GM21737 (cell line): ENCODE results near the gene DAZAP1.
"Not testable (repeated sequence)": the region's sequence is repeated elsewhere in the genome, so short reads cannot be mapped to it uniquely, and the experiment has no call there.

ENCODE experiments used
- ATAC-seq: cut with Tn5 transposase; IDR thresholded peaks from one replicate; pipeline ENCODE4 v1.9.1; 2021; ENCODE audit warnings: mild to moderate bottlenecking, moderate library complexity; ENCODE audit not compliant: unreplicated experiment

The DAZAP1 gene

GRCh38 chr19:1409204-1410005 lies 2.0 kb downstream of the DAZAP1 start:
- ATAC-seq: no peak

DNA sequence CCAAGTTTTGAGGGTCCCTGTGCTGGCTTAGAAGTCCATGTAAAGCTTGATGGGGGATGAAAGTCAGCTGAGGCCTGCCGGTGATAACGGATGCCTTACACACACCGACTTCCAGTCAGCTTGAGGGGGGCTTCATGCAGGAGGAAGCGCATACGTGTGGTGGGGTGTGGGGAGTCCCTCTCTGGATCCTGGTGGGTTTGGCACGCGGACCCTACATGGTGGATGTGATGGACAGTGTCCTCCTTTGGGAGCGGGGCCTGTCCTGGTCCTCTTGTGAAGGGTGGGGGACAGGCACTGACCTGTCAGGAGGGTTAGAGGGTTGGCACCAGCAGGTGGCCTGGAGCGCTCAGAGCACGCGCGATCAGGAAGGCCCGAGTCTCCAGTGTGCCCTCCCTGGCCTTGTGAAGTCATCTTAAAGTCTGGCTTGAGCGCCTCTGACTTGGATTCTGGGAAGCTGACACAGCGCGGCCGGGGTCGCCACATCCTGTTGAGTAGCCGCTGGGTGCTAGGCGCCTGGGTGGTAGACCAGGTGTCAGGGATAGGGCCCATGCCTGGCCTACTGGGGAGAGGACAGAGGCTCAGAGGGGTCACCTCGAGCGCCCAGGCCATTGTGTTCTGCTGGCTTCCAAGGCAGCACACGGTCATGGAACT lies 2.9 kb downstream of the DAZAP1 start:
- ATAC-seq: no peak

DNA sequence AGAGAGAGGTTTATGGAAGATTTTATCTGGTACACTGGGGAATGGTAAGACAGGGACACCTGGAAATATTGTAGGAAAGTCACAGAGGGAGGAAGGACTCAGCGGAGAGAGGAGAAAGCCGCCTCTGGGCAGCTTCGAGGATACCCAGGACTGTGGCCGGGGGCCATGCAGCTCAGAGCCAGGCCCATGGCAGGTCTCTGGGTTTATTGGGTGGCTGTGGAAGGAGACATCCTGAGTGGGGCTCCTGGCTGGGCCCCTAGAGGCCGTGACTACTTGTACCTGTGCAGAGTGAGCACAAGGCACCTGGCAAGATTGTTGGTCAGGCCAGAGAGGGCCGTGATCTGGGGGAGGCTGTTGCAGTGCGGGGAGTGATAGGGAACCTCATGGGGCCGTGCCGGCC lies 3.4 kb downstream of the DAZAP1 start:
- no peak for ATAC-seq

DNA sequence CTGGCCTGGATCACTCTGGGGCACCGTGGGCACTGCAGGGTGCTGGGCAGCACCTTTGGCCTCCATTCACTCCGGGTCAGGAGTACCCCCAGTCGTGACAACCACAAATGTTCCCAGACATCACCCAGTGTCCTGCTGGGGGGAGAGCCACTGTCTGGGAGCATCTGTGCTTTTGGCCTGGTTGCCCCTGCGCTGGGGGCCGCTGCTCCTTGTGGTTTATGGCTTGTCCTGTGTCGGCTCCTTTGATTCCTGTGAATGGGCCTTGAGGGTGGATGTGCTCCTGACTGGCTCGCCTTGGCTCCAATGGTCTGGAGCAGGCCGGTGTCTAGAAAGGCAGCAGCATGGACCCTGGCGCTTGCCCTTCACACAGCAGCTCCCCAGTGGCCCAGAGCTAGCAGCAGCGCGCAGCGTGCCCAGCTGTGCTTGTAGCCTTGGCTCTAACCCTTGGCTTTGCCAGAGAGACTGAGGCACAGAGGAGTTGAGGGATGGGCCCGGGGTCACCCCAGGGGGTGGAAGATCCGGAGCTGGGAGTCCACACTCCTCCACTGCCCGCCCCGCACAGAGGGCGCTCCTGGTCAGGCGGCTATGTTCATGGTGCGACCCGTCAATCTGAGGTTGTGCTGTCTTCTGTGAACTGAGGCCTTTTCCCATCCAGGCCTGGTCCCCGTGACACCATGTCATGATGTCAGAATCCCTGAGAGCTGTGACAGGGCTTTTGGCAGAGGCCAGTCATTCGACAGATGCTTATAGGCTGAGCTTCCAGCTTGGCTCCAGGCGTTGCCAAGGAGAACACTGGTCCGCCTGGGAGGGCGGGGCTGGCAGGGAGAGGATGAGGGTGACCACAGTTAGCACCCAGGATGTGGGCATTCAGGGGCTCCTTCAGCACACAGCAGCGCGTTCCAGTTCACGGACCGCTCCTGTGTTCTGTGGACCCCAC lies 4.1 kb downstream of the DAZAP1 start:
- ATAC-seq: no peak

DNA sequence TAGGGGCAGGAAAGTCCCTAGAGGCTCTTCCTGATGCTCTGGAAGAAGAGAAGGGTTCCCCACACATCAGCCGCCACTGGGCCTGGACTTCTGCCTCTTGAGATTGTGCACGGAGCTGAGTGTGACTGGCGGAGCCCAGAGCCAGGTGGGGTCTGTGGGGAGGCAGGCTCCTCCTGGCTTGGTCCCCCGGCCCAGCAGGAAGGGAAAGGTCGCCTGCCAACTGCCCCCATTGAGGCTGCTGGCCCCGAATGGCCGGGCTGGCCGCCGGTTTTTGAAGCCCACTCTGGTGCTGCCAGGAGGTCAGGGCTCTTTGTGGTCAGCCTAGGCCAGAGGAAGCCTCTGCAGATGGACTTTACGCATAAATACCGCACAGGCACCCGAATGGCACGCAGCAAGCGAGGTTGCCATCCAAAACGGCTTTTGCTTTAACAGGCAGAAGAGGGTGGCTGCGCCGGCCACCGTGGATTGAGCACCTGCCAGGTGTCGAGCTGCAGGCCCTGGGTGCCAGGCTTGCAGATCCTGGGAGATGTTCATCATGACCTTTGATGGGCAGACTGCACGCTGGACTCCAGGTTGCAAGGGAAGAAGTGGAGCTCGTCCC lies 5.0 kb downstream of the DAZAP1 start:
- no peak for ATAC-seq

DNA sequence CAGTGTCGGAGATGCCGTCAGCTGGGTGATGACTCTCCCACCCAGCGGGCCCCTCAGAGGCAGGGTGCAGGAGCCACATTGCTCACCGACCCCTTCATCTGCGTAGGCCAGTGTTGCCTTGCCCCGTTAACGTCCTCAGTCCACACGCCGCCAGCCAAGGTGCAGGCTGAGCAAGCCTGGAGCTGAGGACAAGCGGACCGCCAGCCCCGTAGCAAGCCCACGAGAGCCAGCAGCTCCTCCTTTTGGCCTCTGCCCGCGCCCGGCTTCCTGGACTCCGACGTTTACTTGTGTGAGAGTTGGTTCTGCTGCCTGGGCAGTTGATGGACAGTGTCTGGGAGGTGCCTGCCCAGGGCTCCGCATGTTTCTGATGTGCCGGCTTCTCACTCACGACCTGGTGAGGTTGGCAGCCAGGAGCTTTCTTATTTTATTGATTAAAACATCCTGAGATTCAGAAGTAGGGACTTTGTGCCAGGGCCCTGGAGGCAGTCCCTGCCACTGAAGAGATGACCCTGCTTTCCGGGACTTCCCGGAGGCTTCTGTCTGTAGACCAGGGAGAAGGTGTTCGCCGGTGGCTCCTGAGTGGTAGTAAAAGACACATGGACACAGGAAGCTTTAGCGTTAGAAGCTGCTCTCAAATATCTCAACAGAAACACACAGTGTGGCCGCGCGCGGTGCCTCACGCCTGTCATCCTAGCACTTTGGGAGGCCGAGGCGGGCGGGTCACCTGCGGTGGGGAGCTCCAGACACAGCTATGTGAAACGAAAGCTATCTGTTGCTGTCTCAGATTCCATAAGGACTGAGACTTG lies 5.8 kb downstream of the DAZAP1 start:
- ATAC-seq: no peak

DNA sequence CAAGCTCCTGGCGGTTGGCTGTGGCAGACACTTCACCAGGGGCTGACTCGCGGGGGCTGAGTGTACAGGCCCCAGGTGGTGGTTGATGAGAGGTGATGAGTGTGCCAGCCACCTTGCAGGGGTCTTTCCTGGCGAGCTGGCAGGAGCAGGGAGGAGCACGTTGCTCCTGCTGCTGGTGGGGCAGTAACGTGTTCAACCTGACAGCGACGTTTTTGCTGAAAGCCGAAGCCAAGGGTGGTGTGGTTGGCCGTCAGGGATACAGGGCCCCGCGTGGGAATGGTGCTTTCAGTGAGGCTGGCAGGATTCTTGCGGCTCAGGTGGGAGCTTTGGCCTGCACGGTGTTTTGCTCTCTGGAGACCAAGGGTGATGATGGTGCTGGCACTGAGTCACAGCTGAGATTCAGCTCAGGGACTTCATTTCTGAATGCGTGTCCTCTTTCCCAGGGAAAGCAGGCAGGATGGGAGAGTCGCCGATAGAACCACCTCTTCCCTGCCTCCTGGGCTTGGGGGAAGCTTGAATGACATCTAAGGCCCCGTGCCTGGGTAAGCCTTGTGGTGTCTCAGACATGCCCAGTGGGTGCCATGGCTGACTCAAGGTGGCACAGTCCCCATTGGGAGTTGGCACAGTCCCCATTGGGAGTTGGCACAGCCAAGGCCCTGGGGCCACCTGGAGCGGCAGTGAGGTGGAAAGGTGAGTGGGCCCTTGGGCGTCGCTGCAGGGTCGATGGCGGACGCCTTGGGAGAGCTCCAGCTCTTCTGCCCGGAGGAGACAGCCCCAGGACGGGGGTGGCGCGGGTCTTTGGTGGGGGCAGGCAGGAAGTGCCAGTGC lies 8.8 kb downstream of the DAZAP1 start:
- ATAC-seq: no peak

DNA sequence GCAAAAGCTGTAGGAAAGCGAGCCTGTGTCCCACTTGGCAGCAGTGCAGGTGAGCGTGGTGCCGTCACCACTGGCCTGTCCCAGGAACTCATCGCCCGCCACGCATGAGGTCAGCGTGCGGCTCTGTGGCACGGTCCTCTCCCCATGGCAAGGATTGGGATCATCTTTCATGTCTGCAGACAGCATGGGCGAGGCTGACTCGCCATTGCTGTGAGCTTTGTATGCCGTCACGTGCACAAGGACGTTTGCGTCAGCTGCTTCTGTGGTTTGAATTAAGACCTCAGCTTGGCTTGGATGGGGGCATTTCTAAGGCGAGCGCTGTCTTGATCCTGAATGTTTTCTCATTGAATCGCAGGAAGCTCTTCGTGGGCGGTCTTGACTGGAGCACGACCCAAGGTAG lies 9.8 kb downstream of the DAZAP1 start:
- ATAC-seq: no peak

GRCh38 chr19:1417681-1418495 lies 10.5 kb downstream of the DAZAP1 start:
- ATAC-seq: no peak

DNA sequence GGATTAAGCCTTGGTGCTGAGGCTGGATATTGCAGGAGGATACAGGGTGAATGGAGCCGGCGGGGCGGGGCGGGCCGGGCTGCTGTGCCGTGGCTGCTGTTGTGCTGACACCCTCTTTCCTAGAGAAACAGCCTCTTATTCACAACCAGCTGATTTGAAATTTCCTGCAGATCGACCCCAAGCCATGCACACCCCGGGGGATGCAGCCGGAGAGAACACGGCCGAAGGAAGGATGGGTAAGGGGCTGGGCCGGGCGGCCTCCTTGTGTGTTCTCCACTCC lies 11.1 kb downstream of the DAZAP1 start:
- no peak for ATAC-seq

DNA sequence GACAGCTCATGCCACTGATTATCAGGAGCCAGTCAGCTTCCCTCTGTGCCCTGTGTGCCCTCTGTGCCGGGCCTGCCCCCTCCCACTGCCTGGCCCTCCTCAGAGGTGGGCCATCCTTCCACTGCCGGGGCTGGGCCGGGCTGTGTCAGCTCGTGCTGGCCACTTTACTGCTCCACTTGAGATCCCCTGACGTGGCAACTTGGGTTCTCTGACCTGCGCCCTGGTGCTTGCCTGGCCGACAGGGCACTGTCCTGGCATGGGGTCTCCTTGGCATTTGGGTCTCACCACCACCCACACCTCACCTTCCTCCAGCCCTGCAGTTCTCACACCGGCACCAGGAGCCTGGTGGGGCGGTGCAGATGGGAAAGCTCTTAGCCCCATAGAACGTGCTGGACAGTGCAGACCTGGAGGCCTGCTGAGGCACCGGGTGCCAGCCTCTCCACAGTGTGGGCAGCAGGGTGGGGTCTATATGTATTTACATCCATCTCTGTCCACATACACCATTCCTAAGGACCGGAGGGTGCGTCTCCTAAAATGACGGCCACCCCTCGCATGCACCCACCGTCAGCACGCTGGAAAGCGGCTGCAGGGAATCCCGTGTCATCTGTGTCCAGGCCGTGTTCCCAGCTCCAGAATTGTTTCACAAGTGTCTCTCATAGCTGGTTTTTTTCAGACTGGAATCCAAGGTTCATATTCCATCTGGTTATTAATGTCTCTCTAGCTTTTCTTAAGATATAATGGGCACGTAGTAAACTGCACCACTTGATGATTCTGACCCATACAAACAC lies 11.8 kb downstream of the DAZAP1 start:
- ATAC-seq: no peak

DNA sequence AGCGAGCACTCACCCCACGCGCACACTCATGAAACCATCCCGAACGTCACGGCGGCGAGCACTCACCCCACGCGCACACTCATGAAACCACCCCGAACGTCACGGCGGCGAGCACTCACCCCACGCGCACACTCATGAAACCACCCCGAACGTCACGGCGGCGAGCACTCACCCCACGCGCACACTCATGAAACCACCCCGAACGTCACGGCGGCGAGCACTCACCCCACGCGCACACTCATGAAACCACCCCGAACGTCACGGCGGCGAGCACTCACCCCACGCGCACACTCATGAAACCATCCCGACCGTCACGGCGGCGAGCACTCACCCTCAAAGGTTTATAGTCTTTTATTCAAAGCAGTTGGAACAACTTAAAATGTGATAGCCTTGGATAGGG lies 12.7 kb downstream of the DAZAP1 start:
- not testable (repeated sequence) for ATAC-seq

DNA sequence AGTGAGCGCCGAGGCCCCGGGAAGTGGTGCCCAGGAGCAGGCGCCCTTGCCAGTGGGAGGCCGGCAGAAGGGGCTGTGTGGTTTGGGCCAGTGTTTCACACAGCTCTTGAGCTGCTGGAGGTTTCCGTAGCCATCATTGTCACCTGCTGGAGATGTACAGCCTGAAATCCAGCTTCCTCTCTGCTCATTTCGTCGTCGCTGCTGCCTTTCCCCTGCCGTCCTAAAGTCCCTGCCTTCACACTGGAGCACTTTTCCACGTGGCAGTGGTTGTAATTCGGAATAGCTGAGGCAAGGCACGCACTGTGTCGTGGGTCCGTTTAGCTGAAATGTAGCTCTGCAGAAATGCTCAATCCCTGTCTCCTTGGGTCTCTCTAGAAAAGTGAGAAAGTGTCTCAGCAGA lies 13.2 kb downstream of the DAZAP1 start:
- ATAC-seq: no peak

DNA sequence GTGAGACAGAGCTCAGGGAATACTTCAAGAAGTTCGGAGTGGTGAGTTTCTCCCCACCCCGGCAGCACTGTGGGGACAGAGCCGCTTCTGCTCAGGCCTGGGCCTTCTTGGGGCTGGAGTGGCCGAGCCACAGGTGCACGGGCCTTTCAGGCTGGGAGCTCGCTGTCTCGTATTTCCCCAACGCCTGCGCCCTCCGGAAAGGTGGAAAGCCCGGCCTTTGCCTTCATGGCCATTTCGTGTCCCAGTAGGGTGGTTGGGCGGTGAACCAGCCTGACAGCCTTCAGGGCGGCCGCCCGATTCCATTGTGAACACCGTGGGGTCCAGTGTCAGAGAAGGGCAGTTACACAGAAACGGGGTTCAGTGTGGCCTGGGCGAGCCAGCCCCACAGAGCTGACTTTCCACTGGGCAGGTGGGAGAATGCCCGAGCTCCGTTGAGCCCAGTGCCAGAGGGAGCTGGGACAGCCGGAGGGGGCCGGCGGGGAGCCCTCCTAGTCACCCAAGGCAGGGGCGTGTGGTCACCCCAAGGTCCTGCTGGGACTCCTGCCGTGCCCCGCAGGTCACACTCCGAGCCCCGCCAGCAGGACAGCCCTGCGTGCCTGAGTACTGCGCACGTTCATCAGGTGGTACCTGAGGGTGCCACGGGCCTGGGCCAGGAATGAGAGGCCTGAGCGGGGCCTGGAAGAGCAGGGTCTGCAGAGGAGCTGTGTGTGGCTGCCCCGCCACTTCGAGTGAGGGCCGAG lies 14.0 kb downstream of the DAZAP1 start:
- ATAC-seq: no peak

- no peak for ATAC-seq
These were observed 14.5 kb downstream of the DAZAP1 start for GRCh38 chr19:1421958-1422305.

DNA sequence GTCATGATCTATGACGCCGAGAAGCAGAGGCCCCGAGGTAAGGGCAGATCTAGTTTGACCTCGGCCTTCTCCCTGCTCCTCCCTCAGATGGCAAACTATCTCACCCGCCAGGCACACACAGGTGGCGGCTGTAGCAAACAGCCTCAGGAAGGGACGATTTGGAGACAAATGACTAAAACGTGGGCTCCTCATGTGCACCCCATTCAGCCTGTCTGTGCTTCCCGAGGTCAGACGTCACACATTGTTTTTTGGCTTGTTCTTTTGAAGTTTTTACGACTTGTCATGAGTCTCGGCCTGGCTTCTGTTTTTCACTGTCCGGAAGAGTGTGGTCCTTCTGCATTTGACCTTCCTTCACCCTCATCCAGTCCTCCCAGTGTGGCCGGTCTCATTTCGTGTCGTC lies 15.0 kb downstream of the DAZAP1 start:
- ATAC-seq: no peak

- no peak for ATAC-seq
These were observed 15.6 kb downstream of the DAZAP1 start for GRCh38 chr19:1422943-1423342.
